Activated naive CD4-positive, alpha-beta T cell treated with anti-CD3 and anti-CD28 coated beads, Interleukin-2, amount 50 U/mL, for 72 hours (primary cell): ENCODE measurements around the gene TENT5C. TPM values are rescaled to one million over a fixed set of nuclear protein-coding genes. Genes with fewer than 3 reads are reported as not detected.
"Not testable (repeated sequence)": the region's sequence is repeated elsewhere in the genome, so short reads cannot be mapped to it uniquely, and the experiment has no call there.

Source experiments
- ATAC-seq, 2 donors: fragments of 150-1000 bp; cut with Tn5 transposase; 2 replicates each; pipeline ENCODE4 v1.10.0; 2021; ENCODE audit warnings: mild to moderate bottlenecking in 2 of 2, moderate library complexity in 2 of 2
- DNase-seq, 2 donors: peaks; one replicate each; pipeline ENCODE4 v3.0.0; 2021 to 2022; ENCODE audit warnings: low spot score in 2 of 2
- H3K27ac Mint-ChIP-seq, 2 donors: one replicate each; pipeline ENCODE4 v1.8.0; 2022; ENCODE audit warnings: mild to moderate bottlenecking in 2 of 2, mixed read lengths in 2 of 2
- H3K36me3 Mint-ChIP-seq, 2 donors: one replicate each; pipeline ENCODE4 v1.8.0; 2022; ENCODE audit warnings: mixed read lengths in 2 of 2
- H3K9me3 Mint-ChIP-seq, 2 donors: one replicate each; pipeline ENCODE4 v1.8.0; 2022; ENCODE audit warnings: mixed read lengths in 2 of 2
- total RNA-seq, 2 donors: library from RNA; stranded (reverse); gene quantifications; one replicate each; pipeline ENCODE4 v1.2.3, GENCODE V29; 2022

The TENT5C gene
- 10 to 100 TPM in 1 of 2 donors, 1 to 10 TPM in 1; 6.6 to 14.2 TPM for total RNA-seq

DNA sequence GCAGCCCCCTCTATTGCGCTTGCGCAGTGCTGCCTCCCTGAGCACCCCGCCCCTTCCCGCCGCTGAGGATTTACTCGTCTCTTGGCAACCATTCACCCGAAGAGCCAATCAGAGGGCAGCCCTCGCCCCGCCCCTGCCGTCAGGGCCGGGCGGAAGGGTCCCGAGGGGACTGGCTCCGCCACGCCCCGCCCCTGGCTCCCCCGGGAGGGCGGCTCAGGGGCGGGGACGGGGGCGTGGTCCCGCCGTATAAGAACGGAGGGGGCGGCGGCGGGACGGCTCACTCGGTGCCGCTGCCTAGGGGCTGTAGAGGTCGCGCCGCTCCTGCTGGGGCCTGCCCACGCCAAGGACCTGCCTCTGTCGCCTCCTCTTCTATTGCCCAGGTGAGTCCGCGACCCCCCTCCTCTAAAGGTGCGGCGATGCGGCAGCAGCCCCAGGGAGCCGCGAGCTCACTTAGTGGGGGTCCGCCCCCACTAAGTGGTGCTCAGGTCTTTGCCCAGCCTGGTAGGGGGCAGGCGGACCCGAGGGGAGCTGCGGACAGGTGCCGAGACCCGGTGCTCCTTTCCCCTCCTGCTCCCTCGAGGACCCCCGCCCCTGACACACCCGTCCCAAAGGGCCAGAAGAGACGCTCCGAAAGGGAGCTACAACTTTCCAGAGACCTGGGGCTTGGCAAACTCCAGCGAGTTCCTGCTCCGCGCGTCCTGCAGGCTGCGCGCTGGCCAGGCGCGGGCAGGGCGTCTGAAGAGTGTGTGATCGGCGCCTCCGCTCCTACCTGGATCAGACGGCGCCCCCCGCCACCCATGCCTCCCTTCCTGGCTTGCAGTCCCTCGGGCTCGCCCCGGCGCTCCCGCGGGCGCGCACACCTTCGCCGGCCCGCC is at the start of gene TENT5C:
Gene TENT5C, plus strand, starts transcription at position 275 of the 875 bp plus-strand sequence. CDS start 16,821 bp downstream, outside the sequence.
- no peaks in the 10 kb centered on the region for H3K9me3 Mint-ChIP-seq
- no peaks in the 10 kb centered on the region for H3K36me3 Mint-ChIP-seq
- ATAC-seq (peak; percentile 85 to 94), DNase-seq (peak; percentile 97 to 99)
- H3K27ac Mint-ChIP-seq: peak within 1 kb of the TSS; percentile 91 to 96

DNA sequence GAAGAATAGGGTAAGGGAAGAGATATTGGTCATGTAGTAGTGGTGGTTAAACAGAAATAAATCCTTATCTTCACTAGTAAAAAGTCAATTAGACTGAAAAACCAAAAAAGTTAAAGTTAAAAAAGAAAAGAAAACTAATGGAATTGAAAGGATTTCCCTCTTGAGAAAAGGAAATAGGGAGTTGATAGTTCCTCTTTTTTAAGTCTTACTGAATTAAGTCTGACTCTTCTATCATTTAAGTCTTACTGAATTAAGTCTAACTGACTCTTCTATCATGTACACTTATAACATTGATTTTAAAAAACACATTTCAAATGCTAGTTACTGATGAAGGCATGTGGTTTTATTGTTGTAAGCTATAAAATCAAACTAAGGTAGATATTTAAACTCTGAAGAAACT is 49.5 kb upstream of the TENT5C start:
- no peak for ATAC-seq
- DNase-seq: no peak
- Mint-ChIP-seq H3K9me3 (peaks cover 0 to 14% of the 10 kb centered on the region in 2 donors), H3K36me3 (peaks cover 11 to 12% of the 10 kb centered on the region in 2 donors), H3K27ac (no peak overlapping the region)

DNA sequence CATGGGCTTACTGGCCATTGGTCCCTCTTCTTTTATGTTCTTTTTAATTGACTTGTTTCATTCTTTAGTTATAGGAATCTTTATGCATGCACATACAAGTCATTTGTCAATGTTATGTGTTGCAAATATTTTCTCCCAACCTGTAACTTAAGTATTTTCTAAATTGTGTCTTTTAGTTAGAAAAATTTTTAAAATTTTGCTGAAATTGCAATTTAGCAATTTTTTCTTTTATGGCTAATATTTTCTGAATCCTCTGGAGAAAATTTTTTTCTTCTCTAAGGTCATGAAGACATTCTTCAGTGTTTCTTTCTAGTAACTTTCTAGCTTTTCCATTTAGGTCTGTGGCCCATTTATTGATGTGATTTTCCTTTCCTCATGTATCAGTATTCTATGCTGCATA is 48.9 kb upstream of the TENT5C start:
- ATAC-seq (no peak), DNase-seq (no peak)
- Mint-ChIP-seq H3K27ac (no peak overlapping the region), H3K36me3 (peaks cover 11 to 12% of the 10 kb centered on the region in 2 donors), H3K9me3 (peaks cover 0 to 14% of the 10 kb centered on the region in 2 donors)

DNA sequence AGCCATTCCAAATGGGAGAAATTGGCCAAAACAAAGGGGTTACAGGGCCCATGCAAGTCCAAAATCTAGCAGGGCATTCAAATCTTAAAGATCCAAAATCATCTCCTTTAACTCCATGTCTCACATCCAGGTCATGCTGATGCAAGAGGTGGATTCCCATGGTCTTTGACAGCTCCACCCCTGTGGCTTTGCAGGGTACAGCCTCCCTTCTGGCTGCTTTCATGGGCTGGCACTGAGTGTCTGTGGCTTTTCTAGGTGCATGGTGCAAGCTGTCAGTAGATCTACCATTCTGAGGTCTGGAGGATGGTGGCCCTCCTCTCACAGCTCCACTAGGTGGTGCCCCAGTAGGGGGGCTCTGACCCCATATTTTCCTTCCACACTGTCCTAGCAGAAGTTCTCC is 47.4 kb upstream of the TENT5C start:
- Mint-ChIP-seq H3K9me3 (peaks cover 0 to 14% of the 10 kb centered on the region in 2 donors), H3K36me3 (peaks cover 11 to 12% of the 10 kb centered on the region in 2 donors)
- not testable (repeated sequence) for ATAC-seq, H3K27ac Mint-ChIP-seq
- peak in 1 of 2 donors; percentile 30 for DNase-seq

DNA sequence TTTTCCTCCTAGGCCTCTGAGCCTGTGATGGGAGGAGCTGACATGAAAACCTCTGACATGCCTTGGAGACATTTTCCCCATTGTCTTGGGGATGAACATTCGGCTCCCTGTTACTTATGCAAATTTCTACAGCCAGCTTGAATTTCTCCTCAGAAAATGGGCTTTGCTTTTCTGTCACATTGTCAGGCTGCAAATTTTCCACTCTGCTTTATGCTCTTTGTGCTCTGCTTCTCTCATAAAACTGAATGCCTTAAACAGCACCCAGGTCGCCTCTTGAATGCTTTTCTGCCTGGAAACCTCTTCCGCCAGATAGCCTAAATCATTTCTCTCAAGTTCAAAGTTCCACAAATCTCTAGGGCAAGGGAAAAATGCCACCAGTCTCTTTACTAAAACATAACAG is 46.7 kb upstream of the TENT5C start:
- ATAC-seq (no peak), DNase-seq (no peak)
- Mint-ChIP-seq H3K9me3 (peaks cover 0 to 14% of the 10 kb centered on the region in 2 donors), H3K27ac (no peak overlapping the region), H3K36me3 (peaks cover 11 to 12% of the 10 kb centered on the region in 2 donors)

DNA sequence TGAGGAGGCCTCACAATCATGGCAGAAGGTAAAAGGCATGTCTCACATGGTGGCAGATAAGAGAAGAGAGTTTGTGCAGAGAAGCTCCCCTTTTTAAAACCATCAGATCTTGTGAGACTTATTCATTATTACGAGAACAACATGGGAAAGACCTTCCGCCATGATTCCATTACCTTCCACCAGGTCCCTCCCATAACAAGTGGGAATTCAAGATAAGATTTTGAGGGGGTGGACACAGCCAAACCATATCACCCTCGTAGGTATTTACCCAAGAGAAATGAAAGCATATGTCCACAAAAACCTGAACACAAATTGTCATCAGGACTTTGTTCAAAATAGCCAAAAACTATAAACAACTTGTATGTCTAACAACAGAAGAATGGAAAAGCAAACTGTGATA is 45.9 kb upstream of the TENT5C start:
- no peak for DNase-seq
- Mint-ChIP-seq H3K9me3 (peaks cover 0 to 14% of the 10 kb centered on the region in 2 donors), H3K27ac (peak overlapping the region in 1 of 2 donors; percentile 25), H3K36me3 (peaks cover 11 to 12% of the 10 kb centered on the region in 2 donors)
- no peak for ATAC-seq

DNA sequence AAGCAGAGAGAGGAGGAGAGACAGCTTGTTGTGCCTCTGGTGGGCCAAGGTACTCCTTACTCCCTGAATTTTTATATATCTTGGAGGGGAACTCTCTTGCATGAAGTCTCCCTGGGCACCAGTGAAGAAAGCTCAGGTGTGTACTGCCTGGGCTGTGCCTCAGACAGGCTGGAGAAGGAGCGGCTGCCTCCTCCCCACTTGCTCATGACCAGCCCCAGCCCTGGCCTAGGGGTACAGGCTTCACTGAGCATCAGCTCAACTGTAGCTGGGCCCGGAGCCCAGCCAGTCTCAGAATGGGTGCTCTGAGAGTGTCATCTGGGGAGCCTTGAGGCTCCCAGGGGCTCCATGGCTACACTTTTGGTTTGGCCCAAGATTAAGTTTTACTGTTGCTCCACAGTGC is 44.8 kb upstream of the TENT5C start:
- Mint-ChIP-seq H3K27ac (no peak overlapping the region), H3K9me3 (peaks cover 0 to 14% of the 10 kb centered on the region in 2 donors), H3K36me3 (peaks cover 11 to 12% of the 10 kb centered on the region in 2 donors)
- DNase-seq: no peak
- ATAC-seq: no peak

DNA sequence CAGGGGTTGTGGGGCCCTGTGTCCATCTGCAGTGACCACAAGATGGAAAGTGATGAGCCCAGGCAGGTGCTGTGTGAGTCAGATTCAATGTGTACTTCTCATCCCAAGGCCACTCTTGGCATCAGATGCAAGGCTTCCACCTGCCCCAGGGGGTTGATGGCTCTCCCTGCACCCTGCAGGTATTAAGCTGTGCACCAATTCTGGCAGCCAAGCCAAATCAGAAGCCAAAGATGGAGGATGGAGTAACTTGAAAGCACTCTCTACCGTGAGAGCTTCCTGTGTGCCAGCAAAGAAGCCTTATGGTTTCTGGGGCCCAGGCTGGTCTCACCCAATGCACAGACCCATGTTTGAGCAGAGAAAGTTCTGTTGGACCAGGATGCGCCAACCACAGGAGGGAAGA is 44.3 kb upstream of the TENT5C start:
- Mint-ChIP-seq H3K36me3 (peaks cover 11 to 12% of the 10 kb centered on the region in 2 donors), H3K9me3 (peaks cover 0 to 14% of the 10 kb centered on the region in 2 donors), H3K27ac (peak overlapping the region; percentile 14 to 50)
- no peak for DNase-seq
- no peak for ATAC-seq

DNA sequence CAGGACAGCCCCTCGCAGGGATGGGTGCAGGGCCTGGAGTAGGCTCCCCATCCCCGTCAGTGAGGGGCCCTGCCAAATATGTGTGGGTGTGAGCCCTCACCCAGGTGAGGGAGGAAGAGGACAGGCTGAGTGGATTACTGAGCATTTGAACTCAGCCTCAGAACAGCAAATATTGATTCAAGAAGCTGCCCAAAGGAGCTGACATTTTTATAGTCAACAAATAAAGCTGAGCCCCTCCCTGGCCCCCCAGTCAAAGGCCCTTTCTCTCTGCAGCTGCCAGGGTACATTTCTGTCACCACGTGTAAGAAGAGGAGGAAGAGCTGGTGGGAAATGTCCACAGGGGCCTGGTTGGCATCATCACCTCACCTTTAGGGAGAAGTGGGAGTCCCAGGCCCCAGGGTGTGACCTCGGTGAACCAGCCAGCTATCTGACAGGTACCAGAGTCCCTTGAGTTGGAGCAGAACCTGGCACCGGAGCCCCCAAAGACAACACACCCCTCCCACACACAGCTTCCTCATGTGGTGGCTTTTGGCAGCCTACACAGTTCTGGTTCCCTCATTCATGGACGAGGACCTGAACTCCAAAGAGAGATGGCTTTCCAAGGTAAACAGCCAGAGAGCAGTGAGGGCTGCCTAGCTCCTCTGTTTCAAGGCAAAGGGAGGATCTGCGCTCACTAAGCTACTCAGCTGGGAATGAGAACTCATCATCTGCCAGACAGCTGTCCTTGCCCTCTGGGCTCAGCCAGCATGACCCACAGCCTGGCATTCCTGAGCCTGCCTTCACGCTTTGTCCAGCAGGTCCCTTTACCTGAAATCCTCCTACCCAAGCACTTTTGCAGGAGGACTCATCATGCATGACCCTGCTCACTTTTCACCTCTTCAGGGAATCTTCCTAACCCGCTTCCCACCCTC is 43.0 kb upstream of the TENT5C start:
- ATAC-seq (no peak), DNase-seq (peak in 1 of 2 donors; percentile 20)
- peak overlapping the region in 1 of 2 donors; percentile 32 for H3K27ac Mint-ChIP-seq
- peaks cover 0 to 11% of the 10 kb centered on the region in 2 donors for H3K9me3 Mint-ChIP-seq
- H3K36me3 Mint-ChIP-seq: peaks cover 11 to 12% of the 10 kb centered on the region in 2 donors

DNA sequence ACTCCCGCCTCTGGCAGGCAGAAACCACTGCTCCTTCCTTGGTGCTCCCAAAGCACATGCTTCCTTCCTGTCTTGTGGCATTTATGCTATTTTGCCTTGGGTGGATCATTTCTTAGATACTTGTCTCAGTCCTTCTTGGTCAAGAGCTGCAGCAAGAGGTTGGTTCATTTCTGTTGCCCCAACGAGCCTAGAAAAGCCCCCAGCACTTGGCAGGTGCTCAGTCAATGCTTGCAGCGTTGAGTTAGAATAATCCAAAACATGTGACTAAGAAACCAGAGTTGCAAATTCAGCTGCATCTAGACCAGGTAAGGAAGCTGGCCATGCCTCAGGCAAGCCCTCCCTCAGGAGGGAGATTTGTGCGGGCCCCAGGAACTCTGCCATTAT is 42.4 kb upstream of the TENT5C start:
- no peak for DNase-seq
- Mint-ChIP-seq H3K36me3 (peaks cover 11 to 12% of the 10 kb centered on the region in 2 donors), H3K9me3 (peaks cover 0 to 10% of the 10 kb centered on the region in 2 donors), H3K27ac (peak overlapping the region; percentile 32 to 57)
- no peak for ATAC-seq

DNA sequence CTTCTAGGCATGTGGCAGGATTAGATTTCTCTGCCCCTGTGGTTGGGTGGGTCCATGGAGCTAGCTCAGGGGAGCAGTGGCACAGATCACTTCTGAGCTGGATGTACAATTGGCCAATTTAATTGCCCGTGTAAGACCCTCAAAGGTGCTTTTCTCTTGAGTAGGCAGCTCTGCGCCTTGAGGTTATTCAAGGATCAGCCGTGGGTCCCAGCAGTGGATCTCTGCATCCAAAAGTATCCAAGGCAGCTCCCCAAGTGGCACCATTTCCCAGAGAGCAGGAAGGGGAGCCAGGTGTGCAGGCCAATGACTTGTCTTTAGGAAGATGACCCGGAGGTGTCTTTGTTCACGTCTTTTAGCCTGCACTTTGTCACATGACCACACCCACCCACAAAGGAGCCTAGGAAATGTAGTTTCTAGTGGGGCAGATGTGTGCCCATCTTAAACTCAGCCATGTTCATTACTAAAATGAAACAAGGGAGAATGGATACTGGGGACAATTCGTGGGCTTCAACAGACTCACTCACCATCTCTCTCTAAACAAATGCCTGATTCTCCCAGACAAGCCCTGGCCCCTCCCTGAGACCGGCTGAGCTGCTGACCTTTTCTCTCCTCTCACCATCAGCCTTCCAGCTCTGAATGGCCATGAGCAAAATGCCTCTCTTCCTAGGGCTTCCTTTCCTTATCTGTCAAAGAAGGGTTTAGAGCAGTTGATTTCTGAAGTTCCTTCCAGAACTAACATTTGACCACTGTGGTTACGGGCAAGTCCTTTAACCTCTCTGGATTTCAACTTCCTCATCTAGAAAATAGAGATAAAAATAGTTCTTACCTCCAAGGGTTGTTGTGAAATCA is 41.4 kb upstream of the TENT5C start:
- H3K9me3 Mint-ChIP-seq: peaks cover 0 to 5% of the 10 kb centered on the region in 2 donors
- H3K27ac Mint-ChIP-seq: no peak overlapping the region
- no peak for ATAC-seq
- DNase-seq: no peak
- H3K36me3 Mint-ChIP-seq: peaks cover 7% of the 10 kb centered on the region in 2 donors

DNA sequence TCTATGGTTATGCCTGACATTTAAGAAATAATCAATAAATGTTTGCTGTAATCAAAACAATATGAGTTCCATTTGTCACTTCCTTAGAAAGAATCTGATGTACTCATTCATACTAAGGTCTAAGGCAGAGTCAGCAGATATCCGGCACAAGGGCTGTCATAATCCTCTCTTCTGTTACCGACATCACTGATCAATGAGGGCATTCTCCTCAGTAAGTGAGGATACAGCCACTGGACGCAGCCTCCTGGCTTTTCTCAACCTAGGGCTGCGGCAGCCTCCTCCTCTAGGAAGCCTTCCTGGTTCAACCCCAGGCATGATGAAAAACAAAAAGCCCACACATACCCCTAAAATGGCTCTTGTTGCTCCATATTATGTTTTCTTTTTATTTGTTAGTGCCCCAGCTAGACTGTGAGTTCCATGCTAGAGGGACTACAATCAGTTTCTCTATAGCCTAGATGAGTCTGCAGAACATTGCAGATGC is 40.7 kb upstream of the TENT5C start:
- Mint-ChIP-seq H3K9me3 (no peaks in the 10 kb centered on the region), H3K36me3 (peaks cover under 1% of the 10 kb centered on the region in 2 donors), H3K27ac (no peak overlapping the region)
- ATAC-seq (no peak), DNase-seq (no peak)

DNA sequence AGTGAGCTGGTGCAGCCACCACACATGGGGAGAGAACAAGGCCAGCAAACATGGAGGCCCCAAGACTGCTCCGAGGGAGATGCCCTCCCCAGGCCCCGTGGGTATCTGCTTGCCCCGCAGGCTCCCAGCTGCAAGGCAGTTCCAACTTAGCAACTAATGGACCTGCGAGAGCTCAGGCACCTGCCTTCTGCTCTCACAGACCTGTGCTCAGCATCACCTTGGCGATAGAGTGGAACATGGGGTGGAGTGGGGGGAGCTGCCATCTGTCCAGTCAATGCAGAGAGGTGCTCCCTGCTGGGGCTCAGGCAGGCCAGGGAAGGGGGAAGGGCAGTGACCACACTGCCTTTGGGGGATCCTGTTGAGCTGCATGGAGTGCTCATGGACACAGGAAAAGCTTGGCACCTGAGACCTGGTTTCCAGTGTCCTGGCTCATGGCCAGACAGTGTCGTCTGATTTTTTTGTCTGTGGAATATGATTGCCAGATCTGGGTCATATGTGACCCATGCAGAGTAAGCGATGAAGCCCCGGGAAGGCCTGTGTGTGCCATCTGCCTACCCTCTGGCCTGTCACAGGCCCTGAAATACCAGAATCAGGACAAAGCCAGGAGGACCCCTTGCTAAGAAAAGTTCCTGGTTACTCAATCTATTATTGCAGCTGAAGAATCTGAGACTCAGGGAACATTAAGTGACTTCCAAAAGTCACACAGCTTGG is 39.9 kb upstream of the TENT5C start:
- DNase-seq (no peak), ATAC-seq (no peak)
- H3K27ac Mint-ChIP-seq: no peak overlapping the region
- H3K9me3 Mint-ChIP-seq: no peaks in the 10 kb centered on the region
- no peaks in the 10 kb centered on the region for H3K36me3 Mint-ChIP-seq

DNA sequence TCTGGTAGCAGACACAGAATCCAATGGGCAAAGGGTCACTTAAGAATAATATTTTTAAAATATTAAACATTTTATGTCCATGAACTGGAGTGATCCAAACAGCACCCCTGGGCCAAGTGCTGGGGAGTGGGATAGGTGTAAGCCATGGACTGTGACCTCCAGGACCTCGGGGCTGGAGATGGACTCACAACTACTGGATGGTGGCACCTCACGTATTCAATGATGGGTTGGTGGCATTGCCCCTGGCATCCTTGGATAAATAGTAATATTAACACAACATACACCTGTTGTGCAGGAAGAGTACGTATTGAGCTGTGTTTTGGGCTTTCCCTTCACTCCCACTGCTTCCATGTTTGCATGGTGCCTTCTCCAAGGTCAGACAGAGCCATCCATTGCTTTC is 39.3 kb upstream of the TENT5C start:
- no peak for DNase-seq
- Mint-ChIP-seq H3K27ac (no peak overlapping the region), H3K9me3 (no peaks in the 10 kb centered on the region), H3K36me3 (no peaks in the 10 kb centered on the region)
- ATAC-seq: no peak

DNA sequence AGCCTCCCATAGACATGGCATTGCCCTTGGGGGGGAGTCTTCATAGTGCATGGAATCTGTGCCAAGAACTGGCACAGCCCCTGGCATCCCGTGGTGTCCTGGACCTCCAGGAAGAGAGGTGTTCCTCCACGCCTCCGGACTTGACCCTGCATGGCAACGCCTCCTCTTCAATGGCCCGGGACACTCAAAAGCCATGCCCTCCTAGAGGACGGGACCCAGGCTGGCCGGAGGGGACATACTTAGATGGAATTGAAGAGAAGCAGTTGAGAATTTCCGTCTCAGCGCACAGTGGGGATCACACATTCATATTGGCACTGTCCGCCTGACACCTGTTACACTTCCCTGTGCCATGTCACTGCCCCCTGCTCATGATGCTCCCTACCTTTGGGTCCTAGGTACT is 38.4 kb upstream of the TENT5C start:
- DNase-seq (no peak), ATAC-seq (no peak)
- Mint-ChIP-seq H3K36me3 (no peaks in the 10 kb centered on the region), H3K27ac (no peak overlapping the region), H3K9me3 (no peaks in the 10 kb centered on the region)
